ENCODE results near the gene FOSB.

GRCh38 chr19:45442408-45442777, 25.4 kb upstream of the FOSB start:
- no peak for TF ChIP-seq SREBF2 (IDR thresholded peaks at IDR 0.05)
- TF ChIP-seq JUNB (IDR thresholded peaks at IDR 0.05), result no peak
- no peak for TF ChIP-seq RFX5 (IDR thresholded peaks at IDR 0.05)
- TF ChIP-seq MAZ (IDR thresholded peaks at IDR 0.05; ENCODE audit: borderline replicate concordance, low read depth, low read length), result no peak
- no peak for TF ChIP-seq POLR2AphosphoS2 (conservative IDR thresholded peaks at IDR 0.05; ENCODE audit: low read length)
- TF ChIP-seq FOXS1 (CRISPR knock-in tag; IDR thresholded peaks at IDR 0.05), result no peak
- no peak for TF ChIP-seq CTCF (IDR thresholded peaks at IDR 0.05)
- TF ChIP-seq POLR2A (IDR thresholded peaks at IDR 0.05; ENCODE audit: low read length), result no peak
- no peak for TF ChIP-seq HMGXB4 (CRISPR knock-in tag; IDR thresholded peaks at IDR 0.05; ENCODE audit: borderline replicate concordance)
- no peak for TF ChIP-seq MAX (IDR thresholded peaks at IDR 0.05)
